ENCODE results near the gene RPL34. TPM values are rescaled to one million over a fixed set of nuclear protein-coding genes. Genes with fewer than 3 reads are reported as not detected.

RPL34 gene
- total and polyA plus RNA-seq, 2 of the 8 experiments (the other 6 are each of a cell fraction or from before 2014, with no cell fraction given): 1,430 to 2,987 TPM

DNA sequence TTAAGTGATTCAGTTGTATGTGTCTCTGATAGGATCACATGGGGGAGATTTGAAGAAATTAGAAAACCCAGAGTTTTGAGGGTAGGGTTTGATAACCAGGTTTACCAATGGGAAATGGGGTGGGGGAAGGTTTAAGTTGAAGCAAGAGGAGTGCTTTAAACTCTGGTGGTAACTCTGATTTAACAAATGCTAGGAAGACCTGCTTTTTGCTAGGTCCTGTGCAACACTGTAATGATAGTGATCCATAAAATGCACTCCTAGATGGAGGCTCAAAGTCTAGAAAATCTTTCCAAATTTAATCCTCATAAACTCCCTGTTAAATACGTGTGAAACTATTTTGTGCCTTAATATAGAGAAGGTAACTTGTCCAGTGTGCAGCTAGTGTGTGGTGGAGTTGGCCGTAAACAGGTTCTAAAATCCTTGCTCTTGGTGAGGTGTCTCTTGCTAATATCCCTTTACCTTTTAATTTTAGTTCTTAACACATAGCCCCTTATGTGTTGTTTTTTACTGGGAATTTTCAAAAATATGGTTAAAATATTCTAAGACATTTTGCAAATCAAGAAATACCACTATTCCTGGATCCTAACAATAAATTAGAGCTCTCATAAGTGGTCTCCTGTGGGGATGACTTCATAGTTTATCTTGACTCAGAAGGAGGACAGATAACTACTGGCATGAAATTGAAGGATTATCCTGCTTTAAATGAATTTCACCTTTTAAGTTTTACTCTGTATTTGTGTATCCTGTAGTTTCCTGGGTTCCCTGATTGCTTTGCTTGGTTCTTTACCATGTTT is 4.1 kb downstream of the RPL34 start:
- Histone ChIP-seq H3K9ac (replicated peaks in 1 of 4; ENCODE audit: extremely low read depth in 1 of 4, low read depth in 3 of 4, low read length in 3 of 4) (no peak overlapping the region), H3K4me2 (ENCODE audit: insufficient read depth in 1 of 2, low read depth in 2 of 2, low read length in 2 of 2) (peak overlapping the region in 1 of 2 experiments; percentile 73; a peak in 1 of 4 replicates), H2BK5ac (ENCODE audit: low read depth, low read length) (no peak overlapping the region), H2BK15ac (ENCODE audit: low read length) (no peak overlapping the region), H3K56ac (replicated peaks; ENCODE audit: insufficient read length, low read depth, low read length) (no peak overlapping the region), H3K27me3 (replicated peaks in 1 of 4; ENCODE audit: control insufficient read depth in 3 of 4, extremely low read depth in 1 of 4, insufficient read depth in 3 of 4, low read length in 3 of 4) (no peaks in the 10 kb centered on the region), H3K23ac (ENCODE audit: insufficient read length) (no peak overlapping the region), H4K91ac (replicated peaks; ENCODE audit: insufficient read length, low read length) (no peak overlapping the region), H4K8ac (ENCODE audit: extremely low read depth, insufficient read depth, low read length) (no peak overlapping the region), H4K20me1 (replicated peaks in 1 of 2; ENCODE audit: control insufficient read depth in 1 of 2, insufficient read depth in 2 of 2, low read length in 2 of 2) (peaks cover 15 to 19% of the 10 kb centered on the region in 2 experiments), H2BK20ac (ENCODE audit: low read length) (no peak overlapping the region), H2AK5ac (ENCODE audit: low read depth, low read length) (no peak overlapping the region), H3K27ac (ENCODE audit: low read depth, low read length) (no peak overlapping the region), H2AFZ (ENCODE audit: low read length) (no peak overlapping the region), H3K4ac (replicated peaks; ENCODE audit: insufficient read length, low read depth, low read length) (no peak overlapping the region), H2BK12ac (ENCODE audit: low read depth, low read length) (no peak overlapping the region), H3K36me3 (ENCODE audit: control insufficient read depth in 2 of 4, insufficient read depth in 4 of 4, low read length in 3 of 4) (peaks cover 44 to 80% (median 62%) of the 10 kb centered on the region in 4 experiments), H3K4me1 (replicated peaks in 1 of 4; ENCODE audit: control insufficient read depth in 3 of 4, insufficient read depth in 4 of 4, low read length in 3 of 4) (peaks cover 0 to 6% (median 1%) of the 10 kb centered on the region in 4 experiments; a peak in 3 of 7 replicates), H3K14ac (ENCODE audit: insufficient read length) (no peak overlapping the region), H3K23me2 (ENCODE audit: low read depth, low read length) (peaks cover 7% of the 10 kb centered on the region), H3K18ac (ENCODE audit: extremely low read depth, low read length) (no peak overlapping the region), H3K4me3 (ENCODE audit: extremely low read depth in 1 of 4, insufficient read depth in 2 of 4, low read depth in 3 of 4, low read length in 4 of 4) (peak overlapping the region in 1 of 4 experiments; percentile 10; a peak in 1 of 8 replicates), H4K5ac (ENCODE audit: insufficient read length, low read depth, low read length) (no peak overlapping the region), H3K9me3 (ENCODE audit: insufficient read depth in 2 of 2, low read depth in 1 of 2, low read length in 1 of 2) (no peaks in the 10 kb centered on the region), H2BK120ac (replicated peaks; ENCODE audit: low read depth, low read length) (no peak overlapping the region), H3K79me2 (ENCODE audit: control insufficient read depth in 1 of 2, insufficient read depth in 2 of 2, low read length in 2 of 2) (peaks cover 18 to 46% of the 10 kb centered on the region in 2 experiments), H3K79me1 (ENCODE audit: low read depth, low read length) (peaks cover 7% of the 10 kb centered on the region)
- no peak for FAIRE-seq
- WGBS, 2 experiments (ENCODE audit: extremely low coverage in 1 of 2, insufficient coverage in 1 of 2, insufficient read length in 1 of 2, insufficient replicate concordance in 2 of 2, low coverage in 1 of 2, low lambda C conversion rate in 2 of 2, missing lambda C conversion rate in 1 of 2): 93% methylated on average over 2 of the region's 2 CpGs; no CpG with 5 or more reads in 1 of the 2 experiments
- POLR2A ChIA-PET (ENCODE audit: partially characterized antibody): interaction anchor here (0.7 to 4.9 kb wide), 8 partner anchors 8 to 26 kb away, joined by 3 to 40 read pairs (median 7); partner anchors contain the start of gene OSTC
- CTCF ChIA-PET (ENCODE audit: partially characterized antibody): interaction anchor here (1.2 kb wide), 2 partner anchors 9 to 11 kb away, joined by 3 to 4 read pairs; no protein-coding TSS in a partner anchor
- no peak for TF ChIP-seq KDM5A (IDR thresholded peaks at IDR 0.05; ENCODE audit: low read length)
- peak; percentile 22 to 53; a peak in 2 of 3 replicates for TF ChIP-seq POLR2A (IDR thresholded peaks at IDR 0.05; ENCODE audit: control extremely low read depth in 1 of 2, low read depth in 2 of 2, low read length in 2 of 2)
- no peak for DNase-seq (ENCODE audit: low read depth in 1 of 2, low spot score in 2 of 2)

Measured in H1 (cell line).